Measurements from ENCODE around the gene CRK. TPM values are rescaled to one million over a fixed set of nuclear protein-coding genes. Genes with fewer than 3 reads are reported as not detected.
"Not testable (repeated sequence)": the region's sequence is repeated elsewhere in the genome, so short reads cannot be mapped to it uniquely, and the experiment has no call there.

The CRK gene
- total and polyA plus RNA-seq, 5 experiments from 2014 or later = 18.8 to 27.6 (median 22.0) TPM

- DNase-seq = no peak
- no peak overlapping the region for H3K27ac Mint-ChIP-seq
- no peaks in the 10 kb centered on the region for H3K36me3 Mint-ChIP-seq
- peaks cover 20 to 49% (median 39%) of the 10 kb centered on the region in 4 donors for H3K4me1 Mint-ChIP-seq
- H3K9me3 Mint-ChIP-seq = no peaks in the 10 kb centered on the region
- no peak for ATAC-seq
- H3K27me3 Mint-ChIP-seq = peaks cover 2 to 8% (median 6%) of the 10 kb centered on the region in 5 donors
- no peak overlapping the region for H3K4me3 Mint-ChIP-seq
- POLR2A ChIA-PET = interaction anchor here (0.5 to 1.2 kb wide), 4 partner anchors 23 to 735 kb away, joined by 3 to 5 read pairs (median 3); partner anchors contain the start of gene INPP5K
Measured at GRCh38 chr17:1460233-1460632, 4.2 kb upstream of the CRK start.

GRCh38 chr17:1455291-1455796 lies 688 bp downstream of the CRK start:
- ATAC-seq = peak in 1 of 2 donors; percentile 12
- Mint-ChIP-seq H3K36me3 (peaks cover 0 to 12% (median 0%) of the 10 kb centered on the region in 3 donors), H3K27ac (peak overlapping the region; percentile 60 to 95 (median 92)), H3K27me3 (peaks cover 2 to 8% (median 6%) of the 10 kb centered on the region in 5 donors), H3K9me3 (no peaks in the 10 kb centered on the region), H3K4me3 (peak overlapping the region; percentile 83 to 95 (median 89)), H3K4me1 (peaks cover 16 to 58% (median 44%) of the 10 kb centered on the region in 4 donors)
- peak in 5 of 10 donors; percentile 24 to 32 (median 30) for DNase-seq
- POLR2A ChIA-PET = interaction anchor here (0.5 to 2.8 kb wide), 8 partner anchors 32 to 205 kb away, joined by 3 to 32 read pairs (median 6); partner anchors contain the start of genes INPP5K and YWHAE

GRCh38 chr17:1454541-1454940 lies 1.5 kb downstream of the CRK start:
- POLR2A ChIA-PET = interaction anchor here (0.7 kb wide), 1 partner anchor 62 kb away, joined by 4 read pairs; the partner anchor contains the start of gene INPP5K
- peak overlapping the region in 9 of 10 donors; percentile 65 to 95 (median 84) for H3K27ac Mint-ChIP-seq
- H3K4me1 Mint-ChIP-seq = peaks cover 15 to 54% (median 43%) of the 10 kb centered on the region in 4 donors
- H3K27me3 Mint-ChIP-seq = peaks cover 0 to 5% (median 2%) of the 10 kb centered on the region in 5 donors
- ATAC-seq (no peak), DNase-seq (no peak)
- peaks cover 0 to 15% (median 0%) of the 10 kb centered on the region in 3 donors for H3K36me3 Mint-ChIP-seq
- peak overlapping the region; percentile 83 to 95 (median 89) for H3K4me3 Mint-ChIP-seq
- no peaks in the 10 kb centered on the region for H3K9me3 Mint-ChIP-seq

- ATAC-seq, H3K9me3 Mint-ChIP-seq, DNase-seq, H3K27me3 Mint-ChIP-seq: not testable (repeated sequence)
- H3K36me3 Mint-ChIP-seq = peaks cover 0 to 22% (median 0%) of the 10 kb centered on the region in 3 donors
- peak overlapping the region; percentile 24 to 83 (median 60) for H3K4me3 Mint-ChIP-seq
- POLR2A ChIA-PET = interaction anchor here (0.7 kb wide), 1 partner anchor 63 kb away, joined by 4 read pairs; the partner anchor contains the start of gene INPP5K
- peaks cover 22 to 62% (median 51%) of the 10 kb centered on the region in 4 donors for H3K4me1 Mint-ChIP-seq
- H3K27ac Mint-ChIP-seq = peak overlapping the region in 8 of 10 donors; percentile 4 to 70 (median 42)
Measured at GRCh38 chr17:1453694-1454093, 2.3 kb downstream of the CRK start.

GRCh38 chr17:1452836-1453235 lies 3.2 kb downstream of the CRK start:
- Mint-ChIP-seq H3K36me3 (peaks cover 0 to 22% (median 0%) of the 10 kb centered on the region in 3 donors), H3K9me3 (no peaks in the 10 kb centered on the region), H3K27me3 (peaks cover 0 to 5% (median 0%) of the 10 kb centered on the region in 5 donors), H3K4me1 (peaks cover 22 to 69% (median 55%) of the 10 kb centered on the region in 4 donors), H3K4me3 (peak overlapping the region in 5 of 10 donors; percentile 24 to 83 (median 59)), H3K27ac (peak overlapping the region in 3 of 10 donors; percentile 25 to 36 (median 27))
- POLR2A ChIA-PET = interaction anchor here (0.7 kb wide), 1 partner anchor 64 kb away, joined by 7 read pairs; no protein-coding TSS in a partner anchor
- DNase-seq = no peak
- ATAC-seq = no peak

- H3K9me3 Mint-ChIP-seq, H3K27me3 Mint-ChIP-seq, DNase-seq, H3K4me3 Mint-ChIP-seq, ATAC-seq: not testable (repeated sequence)
- Mint-ChIP-seq H3K36me3 (peaks cover 0 to 29% (median 0%) of the 10 kb centered on the region in 3 donors), H3K4me1 (peaks cover 26 to 82% (median 70%) of the 10 kb centered on the region in 4 donors), H3K27ac (peak overlapping the region in 1 of 10 donors; percentile 64)
- POLR2A ChIA-PET = interaction anchor here (2.0 kb wide), 1 partner anchor 12 kb away, joined by 6 read pairs; no protein-coding TSS in a partner anchor
Measured at GRCh38 chr17:1450261-1450660, 5.8 kb downstream of the CRK start.

- H3K27ac Mint-ChIP-seq = peak overlapping the region in 3 of 10 donors; percentile 1 to 64 (median 49)
- no peaks in the 10 kb centered on the region for H3K9me3 Mint-ChIP-seq
- no peaks in the 10 kb centered on the region for H3K27me3 Mint-ChIP-seq
- DNase-seq = no peak
- H3K36me3 Mint-ChIP-seq = peaks cover 0 to 32% (median 0%) of the 10 kb centered on the region in 3 donors
- peaks cover 27 to 79% (median 66%) of the 10 kb centered on the region in 4 donors for H3K4me1 Mint-ChIP-seq
- POLR2A ChIA-PET = interaction anchor here (2.0 kb wide), 1 partner anchor 13 kb away, joined by 6 read pairs; no protein-coding TSS in a partner anchor
- peak overlapping the region in 1 of 10 donors; percentile 11 for H3K4me3 Mint-ChIP-seq
- no peak for ATAC-seq
Measured at GRCh38 chr17:1449412-1449967, 6.5 kb downstream of the CRK start.

- Mint-ChIP-seq H3K27ac (peak overlapping the region in 7 of 10 donors; percentile 43 to 72 (median 59)), H3K4me1 (peaks cover 19 to 57% (median 45%) of the 10 kb centered on the region in 4 donors), H3K4me3 (peak overlapping the region in 6 of 10 donors; percentile 19 to 58 (median 36))
Measured at GRCh38 chr17:1447052-1447451, 9.0 kb downstream of the CRK start.

GRCh38 chr17:1446201-1446600 lies 9.8 kb downstream of the CRK start:
- Mint-ChIP-seq H3K36me3 (peaks cover 0 to 30% (median 0%) of the 10 kb centered on the region in 3 donors), H3K4me3 (peak overlapping the region in 2 of 10 donors; percentile 11 to 22), H3K4me1 (peaks cover 17 to 52% (median 43%) of the 10 kb centered on the region in 4 donors), H3K27ac (peak overlapping the region in 2 of 10 donors; percentile 22 to 52), H3K9me3 (no peaks in the 10 kb centered on the region), H3K27me3 (no peaks in the 10 kb centered on the region)
- DNase-seq (no peak), ATAC-seq (no peak)
- POLR2A ChIA-PET = interaction anchor here (0.6 kb wide), 1 partner anchor 57 kb away, joined by 3 read pairs; no protein-coding TSS in a partner anchor

More at GRCh38 chr17:1447052-1447451, 9.0 kb downstream of the CRK start:
- Mint-ChIP-seq H3K36me3 (peaks cover 0 to 30% (median 0%) of the 10 kb centered on the region in 3 donors), H3K9me3 (no peaks in the 10 kb centered on the region), H3K27me3 (no peaks in the 10 kb centered on the region)
- POLR2A ChIA-PET = interaction anchor here (0.6 to 0.7 kb wide), 2 partner anchors 45 to 57 kb away, joined by 3 read pairs; partner anchors contain the start of gene MYO1C
- ATAC-seq (no peak), DNase-seq (no peak)

GRCh38 chr17:1445695-1446094 lies 10.3 kb downstream of the CRK start:
- not testable (repeated sequence) for H3K27me3 Mint-ChIP-seq, H3K9me3 Mint-ChIP-seq, DNase-seq, ATAC-seq
- Mint-ChIP-seq H3K4me1 (peaks cover 17 to 52% (median 43%) of the 10 kb centered on the region in 4 donors), H3K36me3 (peaks cover 0 to 30% (median 0%) of the 10 kb centered on the region in 3 donors), H3K27ac (peak overlapping the region in 2 of 10 donors; percentile 6 to 75), H3K4me3 (peak overlapping the region in 1 of 10 donors; percentile 22)
- POLR2A ChIA-PET = interaction anchor here (0.6 kb wide), 1 partner anchor 17 kb away, joined by 3 read pairs; no protein-coding TSS in a partner anchor

GRCh38 chr17:1442721-1443120 lies 13.3 kb downstream of the CRK start:
- Mint-ChIP-seq H3K36me3 (peaks cover 0 to 28% (median 0%) of the 10 kb centered on the region in 3 donors), H3K27ac (peak overlapping the region in 1 of 10 donors; percentile 49), H3K4me1 (peaks cover 10 to 41% (median 35%) of the 10 kb centered on the region in 4 donors)
- POLR2A ChIA-PET, DNase-seq, H3K9me3 Mint-ChIP-seq, H3K4me3 Mint-ChIP-seq, ATAC-seq, H3K27me3 Mint-ChIP-seq: not testable (repeated sequence)

- Mint-ChIP-seq H3K4me1 (peaks cover 10 to 39% (median 31%) of the 10 kb centered on the region in 4 donors), H3K9me3 (no peaks in the 10 kb centered on the region), H3K27me3 (no peaks in the 10 kb centered on the region), H3K27ac (no peak overlapping the region), H3K36me3 (peaks cover 0 to 29% (median 0%) of the 10 kb centered on the region in 3 donors), H3K4me3 (no peak overlapping the region)
- ATAC-seq (no peak), DNase-seq (no peak)
- POLR2A ChIA-PET = no interaction called here
Measured at GRCh38 chr17:1442187-1442586, 13.8 kb downstream of the CRK start.

All from naive thymus-derived CD8-positive, alpha-beta T cell (primary cell).